Endothelial cell of umbilical vein (primary cell): ENCODE measurements around the gene HFE. TPM values are rescaled to one million over a fixed set of nuclear protein-coding genes. Genes with fewer than 3 reads are reported as not detected.
A peak's percentile ranks its signal among the peaks of the same experiment; 100 is the strongest.

Experiments
- BruUV-seq: library from RNA; stranded (reverse); fragments of 400-500 nt; replicated peaks from 2 replicates; lab custom pipeline; 2021; lab: Mats Ljungman, UMichigan
- CTCF ChIA-PET: fragments of 300-600, 350-600 bp; sonication (Branson Sonifier 250); formaldehyde crosslinking; loops from one replicate; lab custom pipeline; 2021; ENCODE audit warnings: antibody characterized with exemption, inconsistent platforms; lab: Charles Lee
- POLR2A ChIA-PET: fragments of 300-600, 350-600 bp; sonication (Branson Sonifier 250); formaldehyde crosslinking; loops from one replicate; lab custom pipeline; 2021; ENCODE audit warnings: antibody characterized with exemption, inconsistent platforms; lab: Charles Lee
- DNase-seq: peaks from one replicate; pipeline ENCODE4 v3.0.0-alpha.2; 2011; ENCODE audit warnings: low read depth, low spot score
- FAIRE-seq: peaks from 2 replicates; lab custom pipeline; 2011; peaks lifted over from hg19 to GRCh38; lab: Jason Lieb, UNC
- H2AFZ ChIP-seq: 2 replicates; pipeline ENCODE4 v1.6.0; 2012; ENCODE audit warnings: low read depth, low read length, control low read depth, inconsistent platforms
- H3K27ac ChIP-seq: 2 replicates; pipeline ENCODE4 v1.5.1; 2011; ENCODE audit warnings: low read depth, mild to moderate bottlenecking, control low read depth, low read length, moderate library complexity; ENCODE audit not compliant: insufficient read depth
- H3K27me3 ChIP-seq, 2 experiments: 2 replicates each; pipeline versions ENCODE4 v1.6.0 to v1.6.1; 2011; ENCODE audit warnings: low read length in 2 of 2, mixed read lengths in 1 of 2; ENCODE audit not compliant: control insufficient read depth in 2 of 2, insufficient read depth in 2 of 2
- H3K36me3 ChIP-seq, 2 experiments: 2 replicates in 1 of 2; 3 replicates in 1 of 2; pipeline ENCODE4 v1.5.1; 2011; ENCODE audit warnings: low read length in 2 of 2, mild to moderate bottlenecking in 1 of 2, moderate library complexity in 1 of 2; ENCODE audit not compliant: control insufficient read depth in 2 of 2, insufficient read depth in 2 of 2; ENCODE audit errors: extremely low read depth in 1 of 2
- H3K4me1 ChIP-seq: 3 replicates; pipeline ENCODE4 v1.5.1; 2011; ENCODE audit warnings: mild to moderate bottlenecking, low read length; ENCODE audit not compliant: control insufficient read depth, insufficient read depth; ENCODE audit errors: extremely low read depth
- H3K4me2 ChIP-seq: 2 replicates; pipeline ENCODE4 v1.6.1; 2011; ENCODE audit warnings: low read length, control low read depth, mixed read lengths; ENCODE audit not compliant: insufficient read depth
- H3K4me3 ChIP-seq, 3 experiments: fragments of 200-600 bp in 1 of 3; sonication (generic), shearing (Covaris generic) in 1 of 3; replicated peaks in 1 of 3; 2 replicates each; pipeline ENCODE4 v1.5.1; 2011 to 2016; ENCODE audit warnings: control low read depth in 3 of 3, low read length in 3 of 3, mild to moderate bottlenecking in 2 of 3, inconsistent platforms in 1 of 3, low read depth in 1 of 3, moderate library complexity in 1 of 3; ENCODE audit not compliant: insufficient read depth in 1 of 3
- H3K79me2 ChIP-seq: 2 replicates; pipeline ENCODE4 v1.6.0; 2012; ENCODE audit warnings: low read length, inconsistent platforms; ENCODE audit not compliant: control insufficient read depth, insufficient read depth
- H3K9ac ChIP-seq: replicated peaks from 2 replicates; pipeline ENCODE3; 2011; ENCODE audit warnings: low read length, control low read depth; ENCODE audit not compliant: insufficient read depth; ENCODE audit errors: extremely low read depth
- H3K9me1 ChIP-seq: replicated peaks from 3 replicates; pipeline ENCODE4 v1.6.0; 2011; ENCODE audit warnings: mild to moderate bottlenecking, low read length; ENCODE audit not compliant: control insufficient read depth, insufficient read depth; ENCODE audit errors: extremely low read depth
- H3K9me3 ChIP-seq: replicated peaks from 2 replicates; pipeline ENCODE4 v1.5.1; 2012; ENCODE audit warnings: low read length, inconsistent platforms; ENCODE audit not compliant: control insufficient read depth, insufficient read depth
- H4K20me1 ChIP-seq: replicated peaks from 2 replicates; pipeline ENCODE3; 2011; ENCODE audit warnings: mild to moderate bottlenecking, low read length; ENCODE audit not compliant: control insufficient read depth, insufficient read depth; ENCODE audit errors: extremely low read depth
- CTCF ChIP-seq, 2 donors: IDR thresholded peaks; 1 replicate in 1 of 2; 2 replicates in 1 of 2; pipeline ENCODE4 v1.5.1; 2011; ENCODE audit warnings: low read length in 2 of 2, mild to moderate bottlenecking in 2 of 2, moderate library complexity in 2 of 2, control low read depth in 1 of 2, inconsistent platforms in 1 of 2, low read depth in 1 of 2; ENCODE audit not compliant: insufficient read depth in 1 of 2; ENCODE audit errors: extremely low read depth in 1 of 2
- EZH2 ChIP-seq: IDR thresholded peaks from 2 replicates; pipeline ENCODE4 v1.6.1; 2012; ENCODE audit warnings: borderline replicate concordance, low read depth, mild to moderate bottlenecking, moderate library complexity, low read length, inconsistent platforms; ENCODE audit not compliant: severe bottlenecking
- FOS ChIP-seq: IDR thresholded peaks from 2 replicates; pipeline ENCODE4 v1.6.1; 2011; ENCODE audit warnings: mild to moderate bottlenecking, low read length, moderate library complexity, borderline replicate concordance; ENCODE audit not compliant: insufficient read depth
- GATA2 ChIP-seq: IDR thresholded peaks from 2 replicates; pipeline ENCODE4 v1.7.0; 2011; ENCODE audit warnings: low read depth, mild to moderate bottlenecking, moderate library complexity, mixed read lengths, low read length; ENCODE audit not compliant: insufficient read length, insufficient read depth
- JUN ChIP-seq: IDR thresholded peaks from 2 replicates; pipeline ENCODE4 v1.6.1; 2011; ENCODE audit warnings: borderline replicate concordance, low read depth; ENCODE audit not compliant: insufficient read length, insufficient read depth
- MAX ChIP-seq: IDR thresholded peaks from 2 replicates; pipeline ENCODE4 v1.6.1; 2011; ENCODE audit not compliant: insufficient read depth, insufficient read length
- MYC ChIP-seq: IDR thresholded peaks from one replicate; pipeline ENCODE4 v1.6.1; 2011; ENCODE audit warnings: mild to moderate bottlenecking, low read depth, low read length
- POLR2A ChIP-seq: IDR thresholded peaks from 2 replicates; pipeline ENCODE4 v1.6.1; 2012; ENCODE audit warnings: low read depth, mild to moderate bottlenecking, control low read depth, low read length
- POLR2AphosphoS5 ChIP-seq: IDR thresholded peaks from 2 replicates; pipeline ENCODE4 v1.6.1; 2012; ENCODE audit warnings: low read depth, mild to moderate bottlenecking, control low read depth, low read length, moderate library complexity; ENCODE audit not compliant: insufficient read depth
- dilution Hi-C: fragments of 300-500 bp; cut with MboI; formaldehyde crosslinking; loops from one replicate; pipeline ENCODE4 v1.15.0; 2019; ENCODE audit warnings: low sequenced_read_pairs; ENCODE audit not compliant: extremely low pct_ligation_motif_present
- intact Hi-C: fragments of 100-400 bp; cut with micrococcal nuclease; formaldehyde crosslinking; loops from one replicate; pipeline ENCODE4 v1.10.0; 2022
- polyA plus RNA-seq, 4 experiments: library from polyadenylated mRNA; depleted of rRNA in 3 of 4; stranded (reverse) in 3 of 4; unstranded in 1 of 4; fragments of >200 nt; gene quantifications; 2 replicates each; pipeline versions ENCODE4 v1.2.1 to v1.2.3, GENCODE V29; 2011 to 2012; ENCODE audit warnings: missing spikeins in 1 of 4
- total RNA-seq: library from RNA; stranded (reverse); gene quantifications from 2 replicates; pipeline ENCODE4 v1.2.3, GENCODE V29; 2021

HFE gene
- total and polyA plus RNA-seq, 2 donors (not counting 3 experiments of a cell fraction or from before 2014, with no cell fraction given) = 6.3 to 8.1 TPM

GRCh38 chr6:26043384-26044139 is 43.7 kb upstream of the HFE start:
- Histone ChIP-seq H3K4me2 (peak overlapping the region; percentile 74), H3K9ac (peak overlapping the region; percentile 70), H3K9me3 (no peaks in the 10 kb centered on the region), H3K4me3 (peak overlapping the region in 2 of 3 experiments; percentile 34 to 62), H3K4me1 (peaks cover 19% of the 10 kb centered on the region), H2AFZ (peak overlapping the region; percentile 33), H3K79me2 (no peaks in the 10 kb centered on the region), H3K27me3 (no peaks in the 10 kb centered on the region), H3K36me3 (no peaks in the 10 kb centered on the region), H4K20me1 (no peaks in the 10 kb centered on the region), H3K27ac (peak overlapping the region; percentile 92), H3K9me1 (no peaks in the 10 kb centered on the region)
- intact Hi-C loops = loop anchor here (1.0 kb wide), 2 partner anchors 10 to 23 kb away; a partner anchor contains a TSS
- BruUV-seq = TSS peak; percentile 99
- ChIA-PET CTCF (interaction anchor here (0.7 to 2.4 kb wide), 14 partner anchors 9 to 173 kb away, joined by 3 to 53 read pairs (median 4); a partner anchor contains a TSS), POLR2A (interaction anchor here (0.7 to 3.2 kb wide), 15 partner anchors 11 to 1103 kb away, joined by 3 to 75 read pairs (median 6); a partner anchor contains a TSS)
- FAIRE-seq = peak; percentile 90
- dilution Hi-C loops = no loop called here
- DNase-seq = peak; percentile 96
- no peak for TF ChIP-seq GATA2
- no peak for TF ChIP-seq EZH2
- TF ChIP-seq POLR2A = peak; percentile 89
- no peak for TF ChIP-seq JUN
- TF ChIP-seq MYC = no peak
- TF ChIP-seq FOS = no peak
- no peak for TF ChIP-seq MAX
- TF ChIP-seq POLR2AphosphoS5 = peak; percentile 72
- TF ChIP-seq CTCF (IDR thresholded peaks at IDR 0.05; ENCODE audit: extremely low read depth in 1 of 2, insufficient read depth in 1 of 2, low read depth in 1 of 2, low read length in 2 of 2) = no peak
